ENCODE results near the gene DCAF17.

The DCAF17 gene

DNA sequence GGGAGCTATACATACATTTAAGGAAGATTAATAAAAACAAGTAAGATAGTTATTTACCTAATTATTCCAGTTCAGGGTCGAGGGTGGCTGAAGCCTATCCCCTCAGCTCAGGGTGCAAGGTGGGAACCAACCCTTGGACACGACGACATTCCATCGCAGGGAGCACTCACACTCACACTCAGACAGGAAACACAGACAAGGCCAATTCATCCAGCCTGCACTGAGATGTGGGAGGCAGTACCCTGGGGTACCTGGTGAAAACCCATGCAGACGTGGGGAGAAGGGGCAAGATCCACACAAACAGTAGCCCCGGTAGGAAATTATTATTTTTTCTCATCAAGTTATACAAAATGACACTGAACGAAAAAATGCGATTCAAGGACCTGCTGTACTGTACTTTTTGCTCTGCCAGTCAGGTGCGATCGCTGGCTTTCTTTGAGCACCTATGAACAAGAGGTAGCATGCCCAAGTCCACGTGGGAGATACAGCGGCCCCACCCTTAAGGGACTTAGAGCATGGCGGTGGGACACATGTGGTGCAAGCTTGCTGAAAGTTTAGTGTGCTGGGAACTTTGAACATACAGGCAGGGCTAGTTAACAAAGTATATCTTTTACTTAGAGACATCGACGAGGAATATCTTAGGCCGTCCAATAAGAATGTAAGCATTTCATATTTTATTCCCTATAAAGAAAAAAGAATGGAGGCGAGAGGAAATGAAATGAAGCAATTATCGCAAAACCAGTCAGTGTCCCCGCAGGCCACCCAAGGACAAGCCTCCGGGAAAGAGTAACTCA is 860 bp upstream of the DCAF17 start:
- H3K4me3 ChIP-seq (ENCODE audit: low read depth, low read length), result peak overlapping the region; percentile 82
- peak; percentile 60 for DNase-seq (ENCODE audit: low read depth)
- TF ChIP-seq, protein P1, sequence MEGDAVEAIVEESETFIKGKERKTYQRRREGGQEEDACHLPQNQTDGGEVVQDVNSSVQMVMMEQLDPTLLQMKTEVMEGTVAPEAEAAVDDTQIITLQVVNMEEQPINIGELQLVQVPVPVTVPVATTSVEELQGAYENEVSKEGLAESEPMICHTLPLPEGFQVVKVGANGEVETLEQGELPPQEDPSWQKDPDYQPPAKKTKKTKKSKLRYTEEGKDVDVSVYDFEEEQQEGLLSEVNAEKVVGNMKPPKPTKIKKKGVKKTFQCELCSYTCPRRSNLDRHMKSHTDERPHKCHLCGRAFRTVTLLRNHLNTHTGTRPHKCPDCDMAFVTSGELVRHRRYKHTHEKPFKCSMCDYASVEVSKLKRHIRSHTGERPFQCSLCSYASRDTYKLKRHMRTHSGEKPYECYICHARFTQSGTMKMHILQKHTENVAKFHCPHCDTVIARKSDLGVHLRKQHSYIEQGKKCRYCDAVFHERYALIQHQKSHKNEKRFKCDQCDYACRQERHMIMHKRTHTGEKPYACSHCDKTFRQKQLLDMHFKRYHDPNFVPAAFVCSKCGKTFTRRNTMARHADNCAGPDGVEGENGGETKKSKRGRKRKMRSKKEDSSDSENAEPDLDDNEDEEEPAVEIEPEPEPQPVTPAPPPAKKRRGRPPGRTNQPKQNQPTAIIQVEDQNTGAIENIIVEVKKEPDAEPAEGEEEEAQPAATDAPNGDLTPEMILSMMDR (IDR thresholded peaks at IDR 0.05; ENCODE audit: low read depth, low read length, missing control alignments), result no peak

DNA sequence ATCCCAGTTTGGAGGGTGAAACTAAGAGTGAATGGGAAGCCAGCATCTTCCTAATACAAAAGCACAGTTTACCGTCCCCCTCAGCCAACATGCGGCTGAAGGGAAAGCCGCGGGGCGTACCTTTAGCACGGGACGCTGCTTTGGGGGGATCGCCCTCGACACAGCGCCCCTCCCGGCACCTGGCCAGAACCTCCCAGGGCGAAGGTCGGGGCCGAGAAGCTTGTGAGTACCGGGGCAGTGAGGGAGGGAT is 338 bp upstream of the DCAF17 start, which contains the start of gene METTL8:
TSS of gene METTL8 (minus strand) at position 228 of the 250 bp plus-strand sequence. CDS start 41,805 bp downstream, outside the sequence.
- TF ChIP-seq, protein P1 (IDR thresholded peaks at IDR 0.05; ENCODE audit: low read depth, low read length, missing control alignments), result peak; percentile 69
- DNase-seq (ENCODE audit: low read depth), result no peak
- peak within 1 kb of the TSS; percentile 82 for H3K4me3 ChIP-seq (ENCODE audit: low read depth, low read length)

DNA sequence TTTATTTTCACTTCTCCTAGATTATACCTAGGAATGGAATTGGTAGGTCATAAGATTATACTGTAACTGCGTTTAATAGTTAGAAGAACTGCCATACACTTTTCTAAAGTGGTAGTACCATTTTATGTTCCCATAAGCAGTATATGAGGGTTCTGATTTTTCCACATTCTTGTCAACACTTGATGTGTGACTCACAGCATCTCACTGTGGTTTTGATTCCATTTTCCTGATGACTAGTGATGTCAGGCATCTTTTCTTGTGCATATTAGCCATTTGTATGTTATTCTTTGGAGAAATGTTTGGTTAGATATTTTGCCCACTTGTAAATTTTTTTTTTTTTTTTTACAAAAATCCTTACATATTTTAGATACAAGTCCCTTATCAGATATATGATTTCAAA is 2.3 kb downstream of the DCAF17 start:
- H3K4me3 ChIP-seq (ENCODE audit: low read depth, low read length), result no peak overlapping the region
- TF ChIP-seq, protein P1 (IDR thresholded peaks at IDR 0.05; ENCODE audit: low read depth, low read length, missing control alignments), result no peak
- DNase-seq (ENCODE audit: low read depth), result no peak

DNA sequence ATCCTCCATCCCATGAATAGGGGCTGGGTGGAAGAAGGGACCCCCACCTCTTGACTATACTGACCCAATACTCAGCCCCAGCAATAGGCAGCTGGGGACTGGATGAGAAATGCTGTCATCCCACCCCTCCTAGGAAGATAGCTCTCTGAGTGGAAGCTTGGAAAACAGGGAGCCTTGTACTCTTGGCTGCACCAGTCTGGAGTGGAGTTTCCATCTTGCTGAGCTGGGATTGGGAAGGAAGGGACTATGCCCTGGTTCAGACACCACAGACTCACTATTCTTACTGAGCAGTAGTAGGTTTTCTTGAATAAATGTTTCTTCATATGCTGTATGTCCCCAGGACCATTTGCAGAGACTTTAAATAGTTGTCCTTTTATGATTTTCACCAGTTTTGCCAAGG is 7.4 kb downstream of the DCAF17 start:
- no peak for DNase-seq (ENCODE audit: low read depth)
- no peak overlapping the region for H3K4me3 ChIP-seq (ENCODE audit: low read depth, low read length)
- TF ChIP-seq, protein P1 (IDR thresholded peaks at IDR 0.05; ENCODE audit: low read depth, low read length, missing control alignments), result no peak

DNA sequence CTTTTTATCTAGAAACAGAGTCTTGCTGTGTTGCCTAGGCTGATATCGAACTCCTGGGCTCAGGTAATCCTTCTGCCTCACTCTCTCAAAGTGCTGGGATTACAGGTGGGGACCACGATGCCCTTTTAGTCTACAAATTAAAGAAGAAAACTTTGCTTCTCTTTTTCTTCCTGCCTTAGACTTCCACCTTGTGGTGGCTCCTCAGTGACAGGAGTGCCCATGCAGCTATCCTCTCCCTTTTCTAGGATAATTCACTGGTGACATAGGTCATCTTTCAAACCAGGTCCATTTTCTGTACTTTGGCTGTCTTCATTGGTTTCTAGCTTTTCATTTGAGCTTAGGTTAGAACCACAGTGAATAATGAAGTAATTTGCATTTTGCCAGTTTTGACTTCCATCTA is 13.6 kb downstream of the DCAF17 start:
- no peak overlapping the region for H3K4me3 ChIP-seq (ENCODE audit: low read depth, low read length)
- TF ChIP-seq, protein P1 (IDR thresholded peaks at IDR 0.05; ENCODE audit: low read depth, low read length, missing control alignments), result peak; percentile 28
- DNase-seq (ENCODE audit: low read depth), result no peak

DNA sequence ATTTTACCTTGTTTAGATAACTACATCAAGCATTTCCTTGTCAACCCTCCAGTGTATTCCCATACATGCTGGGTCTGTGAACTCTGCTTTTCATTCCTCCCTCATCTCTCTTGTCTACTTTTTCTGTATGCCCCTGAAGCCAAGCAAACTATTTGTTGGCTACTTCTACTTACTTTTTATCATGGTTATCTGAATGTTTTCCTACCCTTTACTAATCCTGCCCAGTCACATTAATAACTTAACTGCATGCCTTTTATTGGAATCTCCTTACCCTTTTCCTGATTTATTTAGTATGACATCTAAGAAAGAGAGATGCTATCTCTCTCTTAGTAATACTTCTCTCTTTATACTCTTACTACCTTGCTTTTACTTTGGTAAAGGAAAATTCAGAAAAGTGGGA is 17.0 kb downstream of the DCAF17 start:
- TF ChIP-seq, protein P1 (IDR thresholded peaks at IDR 0.05; ENCODE audit: low read depth, low read length, missing control alignments), result no peak
- no peak for DNase-seq (ENCODE audit: low read depth)
- no peak overlapping the region for H3K4me3 ChIP-seq (ENCODE audit: low read depth, low read length)

DNA sequence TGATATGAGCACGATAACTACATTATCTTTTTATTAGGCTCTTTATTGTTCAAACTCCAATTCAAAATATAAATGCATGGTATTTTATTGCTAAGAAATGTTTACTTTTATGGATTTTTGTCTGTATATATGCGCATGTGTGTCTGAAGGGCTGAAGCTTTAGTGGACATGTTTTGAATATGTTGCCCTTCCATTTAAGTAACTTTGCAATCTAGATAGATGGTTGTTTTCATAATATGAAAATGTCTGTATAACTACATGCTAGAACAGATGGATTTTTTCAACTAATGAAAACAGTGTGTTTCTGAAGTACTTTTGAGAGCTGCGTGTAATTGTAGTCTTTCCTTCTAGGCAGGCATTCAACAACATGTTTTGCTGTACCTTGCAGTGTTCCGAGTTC is 18.7 kb downstream of the DCAF17 start:
- H3K4me3 ChIP-seq (ENCODE audit: low read depth, low read length), result no peak overlapping the region
- no peak for DNase-seq (ENCODE audit: low read depth)
- TF ChIP-seq, protein P1 (IDR thresholded peaks at IDR 0.05; ENCODE audit: low read depth, low read length, missing control alignments), result no peak

Data from GM12864 (cell line).